Thyroid gland (tissue), 4 donors: Measurements from ENCODE around the gene CCS.
A peak's percentile ranks its signal among the peaks of the same experiment; 100 is the strongest.

Experiments
- CTCF ChIP-seq, 6 experiments: fragments of 200-600 bp in 3 of 6; fragments of 450-650 bp in 3 of 6; sonication (generic) in 3 of 6; IDR thresholded peaks; one replicate each; pipeline ENCODE4 v1.5.1; 2016 to 2019; ENCODE audit warnings: antibody characterized with exemption in 6 of 6, mild to moderate bottlenecking in 2 of 6, inconsistent platforms in 1 of 6, moderate library complexity in 1 of 6
- POLR2A ChIP-seq, 2 donors: fragments of 450-650 bp; IDR thresholded peaks; one replicate each; pipeline ENCODE4 v1.6.1; 2017; ENCODE audit warnings: antibody characterized with exemption in 2 of 2, mild to moderate bottlenecking in 2 of 2, moderate library complexity in 1 of 2

- TF ChIP-seq CTCF (IDR thresholded peaks at IDR 0.05) (peak in 5 of 6 experiments; percentile 46 to 69 (median 61)), POLR2A (IDR thresholded peaks at IDR 0.05) (peak; percentile 26 to 93)
Measured at GRCh38 chr11:66592457-66593302, at the start of gene CCS, which contains the start of gene CCDC87.
